ENCODE measurements around the gene CYB5B. TPM values are rescaled to one million over a fixed set of nuclear protein-coding genes. Genes with fewer than 3 reads are reported as not detected.
A peak's percentile ranks its signal among the peaks of the same experiment; 100 is the strongest.

CYB5B gene
- total and polyA plus RNA-seq, 5 donors from 2014 or later: 52.7 to 213 (median 187) TPM

- Mint-ChIP-seq H3K4me1 (peaks cover 20 to 36% (median 28%) of the 10 kb centered on the region in 4 donors), H3K9me3 (no peaks in the 10 kb centered on the region), H3K27ac (peak overlapping the region in 1 of 3 donors; percentile 92), H3K4me3 (peak overlapping the region; percentile 89 to 97 (median 96)), H3K36me3 (peaks cover 23% of the 10 kb centered on the region), H3K27me3 (peaks cover 5% of the 10 kb centered on the region)
- no peaks in the 10 kb centered on the region for H3K27me3 ChIP-seq (ENCODE audit: control insufficient read depth, insufficient read depth, low read length)
- peaks cover 12% of the 10 kb centered on the region for H3K36me3 ChIP-seq (ENCODE audit: control insufficient read depth, insufficient read depth, low read length)
- H3K4me3 ChIP-seq (ENCODE audit: low read depth, low read length): no peak overlapping the region
- peaks cover 32% of the 10 kb centered on the region for H3K4me1 ChIP-seq (ENCODE audit: control insufficient read depth, insufficient read depth, low read length, poor library complexity, severe bottlenecking)
- H3K27ac ChIP-seq (ENCODE audit: insufficient read depth, low read length, poor library complexity, severe bottlenecking): no peak overlapping the region
- ATAC-seq (ENCODE audit: low read depth in 2 of 2) (no peak), DNase-seq (no peak)
- no peaks in the 10 kb centered on the region for H3K9me3 ChIP-seq (ENCODE audit: control insufficient read depth in 2 of 2, low read length in 2 of 2)
Observed at GRCh38 chr16:69386596-69386995, 37.8 kb upstream of the CYB5B start.

- Mint-ChIP-seq H3K4me1 (peaks cover 0 to 10% (median 3%) of the 10 kb centered on the region in 4 donors), H3K36me3 (no peaks in the 10 kb centered on the region), H3K9me3 (no peaks in the 10 kb centered on the region), H3K27ac (no peak overlapping the region), H3K27me3 (peaks cover 18% of the 10 kb centered on the region), H3K4me3 (peak overlapping the region in 1 of 4 donors; percentile 54)
- H3K27ac ChIP-seq (ENCODE audit: insufficient read depth, low read length, poor library complexity, severe bottlenecking): no peak overlapping the region
- no peak for DNase-seq
- H3K36me3 ChIP-seq (ENCODE audit: control insufficient read depth, insufficient read depth, low read length): no peaks in the 10 kb centered on the region
- no peaks in the 10 kb centered on the region for H3K27me3 ChIP-seq (ENCODE audit: control insufficient read depth, insufficient read depth, low read length)
- no peaks in the 10 kb centered on the region for H3K9me3 ChIP-seq (ENCODE audit: control insufficient read depth in 2 of 2, low read length in 2 of 2)
- no peak for ATAC-seq (ENCODE audit: low read depth in 2 of 2)
- H3K4me3 ChIP-seq (ENCODE audit: low read depth, low read length): no peak overlapping the region
- peaks cover 7% of the 10 kb centered on the region for H3K4me1 ChIP-seq (ENCODE audit: control insufficient read depth, insufficient read depth, low read length, poor library complexity, severe bottlenecking)
Observed at GRCh38 chr16:69393898-69394849, 30.2 kb upstream of the CYB5B start.

- Histone ChIP-seq H3K36me3 (ENCODE audit: control insufficient read depth, insufficient read depth, low read length) (no peaks in the 10 kb centered on the region), H3K4me3 (ENCODE audit: low read depth, low read length) (no peak overlapping the region), H3K9me3 (ENCODE audit: control insufficient read depth in 2 of 2, low read length in 2 of 2) (no peaks in the 10 kb centered on the region), H3K27me3 (ENCODE audit: control insufficient read depth, insufficient read depth, low read length) (no peaks in the 10 kb centered on the region), H3K27ac (ENCODE audit: insufficient read depth, low read length, poor library complexity, severe bottlenecking) (no peak overlapping the region), H3K4me1 (ENCODE audit: control insufficient read depth, insufficient read depth, low read length, poor library complexity, severe bottlenecking) (peaks cover 7% of the 10 kb centered on the region)
- DNase-seq (no peak), ATAC-seq (ENCODE audit: low read depth in 2 of 2) (no peak)
- H3K27me3 Mint-ChIP-seq: peaks cover 18% of the 10 kb centered on the region
- peaks cover 0 to 10% (median 3%) of the 10 kb centered on the region in 4 donors for H3K4me1 Mint-ChIP-seq
- H3K36me3 Mint-ChIP-seq: no peaks in the 10 kb centered on the region
- H3K4me3 Mint-ChIP-seq: peak overlapping the region in 1 of 4 donors; percentile 46
- H3K9me3 Mint-ChIP-seq: no peaks in the 10 kb centered on the region
- peak overlapping the region; percentile 4 to 89 (median 88) for H3K27ac Mint-ChIP-seq
Observed at GRCh38 chr16:69395859-69396186, 28.6 kb upstream of the CYB5B start.

GRCh38 chr16:69396187-69397061, 28.0 kb upstream of the CYB5B start:
- H3K9me3 Mint-ChIP-seq: no peaks in the 10 kb centered on the region
- H3K9me3 ChIP-seq (ENCODE audit: control insufficient read depth in 2 of 2, low read length in 2 of 2): no peaks in the 10 kb centered on the region
- peaks cover 18% of the 10 kb centered on the region for H3K27me3 Mint-ChIP-seq
- peak overlapping the region in 1 of 4 donors; percentile 46 for H3K4me3 Mint-ChIP-seq
- no peaks in the 10 kb centered on the region for H3K36me3 Mint-ChIP-seq
- DNase-seq (peak; percentile 59 to 81 (median 74)), ATAC-seq (ENCODE audit: low read depth in 2 of 2) (peak in 1 of 2 donors; percentile 56)
- peak overlapping the region; percentile 66 for H3K4me3 ChIP-seq (ENCODE audit: low read depth, low read length)
- H3K27me3 ChIP-seq (ENCODE audit: control insufficient read depth, insufficient read depth, low read length): no peaks in the 10 kb centered on the region
- H3K4me1 ChIP-seq (ENCODE audit: control insufficient read depth, insufficient read depth, low read length, poor library complexity, severe bottlenecking): peaks cover 7% of the 10 kb centered on the region
- no peak overlapping the region for H3K27ac ChIP-seq (ENCODE audit: insufficient read depth, low read length, poor library complexity, severe bottlenecking)
- H3K4me1 Mint-ChIP-seq: peaks cover 0 to 10% (median 3%) of the 10 kb centered on the region in 4 donors
- no peaks in the 10 kb centered on the region for H3K36me3 ChIP-seq (ENCODE audit: control insufficient read depth, insufficient read depth, low read length)
- H3K27ac Mint-ChIP-seq: peak overlapping the region; percentile 4 to 89 (median 88)

- Histone ChIP-seq H3K4me3 (ENCODE audit: low read depth, low read length) (no peak overlapping the region), H3K27me3 (ENCODE audit: control insufficient read depth, insufficient read depth, low read length) (no peaks in the 10 kb centered on the region), H3K27ac (ENCODE audit: insufficient read depth, low read length, poor library complexity, severe bottlenecking) (no peak overlapping the region), H3K36me3 (ENCODE audit: control insufficient read depth, insufficient read depth, low read length) (no peaks in the 10 kb centered on the region), H3K9me3 (ENCODE audit: control insufficient read depth in 2 of 2, low read length in 2 of 2) (no peaks in the 10 kb centered on the region), H3K4me1 (ENCODE audit: control insufficient read depth, insufficient read depth, low read length, poor library complexity, severe bottlenecking) (peaks cover 7% of the 10 kb centered on the region)
- H3K9me3 Mint-ChIP-seq: no peaks in the 10 kb centered on the region
- peaks cover 18% of the 10 kb centered on the region for H3K27me3 Mint-ChIP-seq
- DNase-seq (no peak), ATAC-seq (ENCODE audit: low read depth in 2 of 2) (no peak)
- no peak overlapping the region for H3K27ac Mint-ChIP-seq
- peaks cover 0 to 10% (median 3%) of the 10 kb centered on the region in 4 donors for H3K4me1 Mint-ChIP-seq
- no peak overlapping the region for H3K4me3 Mint-ChIP-seq
- no peaks in the 10 kb centered on the region for H3K36me3 Mint-ChIP-seq
Observed at GRCh38 chr16:69397821-69398521, 26.4 kb upstream of the CYB5B start.

- peaks cover 7% of the 10 kb centered on the region for H3K4me1 ChIP-seq (ENCODE audit: control insufficient read depth, insufficient read depth, low read length, poor library complexity, severe bottlenecking)
- H3K27ac ChIP-seq (ENCODE audit: insufficient read depth, low read length, poor library complexity, severe bottlenecking): no peak overlapping the region
- no peaks in the 10 kb centered on the region for H3K36me3 ChIP-seq (ENCODE audit: control insufficient read depth, insufficient read depth, low read length)
- no peaks in the 10 kb centered on the region for H3K9me3 Mint-ChIP-seq
- H3K27ac Mint-ChIP-seq: peak overlapping the region in 2 of 3 donors; percentile 7 to 13
- no peak for DNase-seq
- H3K9me3 ChIP-seq (ENCODE audit: control insufficient read depth in 2 of 2, low read length in 2 of 2): no peaks in the 10 kb centered on the region
- H3K4me1 Mint-ChIP-seq: peaks cover 0 to 10% (median 3%) of the 10 kb centered on the region in 4 donors
- H3K27me3 ChIP-seq (ENCODE audit: control insufficient read depth, insufficient read depth, low read length): no peaks in the 10 kb centered on the region
- no peak for ATAC-seq (ENCODE audit: low read depth in 2 of 2)
- no peaks in the 10 kb centered on the region for H3K36me3 Mint-ChIP-seq
- peaks cover 10% of the 10 kb centered on the region for H3K27me3 Mint-ChIP-seq
- no peak overlapping the region for H3K4me3 ChIP-seq (ENCODE audit: low read depth, low read length)
- no peak overlapping the region for H3K4me3 Mint-ChIP-seq
Observed at GRCh38 chr16:69399361-69399760, 25.1 kb upstream of the CYB5B start.

GRCh38 chr16:69402439-69402838, 22.0 kb upstream of the CYB5B start:
- Histone ChIP-seq H3K4me1 (ENCODE audit: control insufficient read depth, insufficient read depth, low read length, poor library complexity, severe bottlenecking) (no peaks in the 10 kb centered on the region), H3K9me3 (ENCODE audit: control insufficient read depth in 2 of 2, low read length in 2 of 2) (no peaks in the 10 kb centered on the region), H3K36me3 (ENCODE audit: control insufficient read depth, insufficient read depth, low read length) (no peaks in the 10 kb centered on the region), H3K4me3 (ENCODE audit: low read depth, low read length) (no peak overlapping the region), H3K27ac (ENCODE audit: insufficient read depth, low read length, poor library complexity, severe bottlenecking) (no peak overlapping the region), H3K27me3 (ENCODE audit: control insufficient read depth, insufficient read depth, low read length) (no peaks in the 10 kb centered on the region)
- Mint-ChIP-seq H3K9me3 (no peaks in the 10 kb centered on the region), H3K4me3 (no peak overlapping the region), H3K27me3 (no peaks in the 10 kb centered on the region), H3K27ac (peak overlapping the region in 1 of 3 donors; percentile 31), H3K4me1 (peaks cover 0 to 2% (median 0%) of the 10 kb centered on the region in 4 donors), H3K36me3 (no peaks in the 10 kb centered on the region)
- no peak for DNase-seq
- no peak for ATAC-seq (ENCODE audit: low read depth in 2 of 2)
